GM21825 (cell line): ENCODE measurements around the gene SLC28A3.

Source experiments
- ATAC-seq: cut with Tn5 transposase; IDR thresholded peaks from one replicate; pipeline ENCODE4 v1.9.1; 2021; ENCODE audit warnings: mild to moderate bottlenecking, moderate library complexity; ENCODE audit not compliant: unreplicated experiment

SLC28A3 gene

GRCh38 chr9:84251921-84252320 is 88.6 kb downstream of the SLC28A3 start:
- ATAC-seq = no peak

DNA sequence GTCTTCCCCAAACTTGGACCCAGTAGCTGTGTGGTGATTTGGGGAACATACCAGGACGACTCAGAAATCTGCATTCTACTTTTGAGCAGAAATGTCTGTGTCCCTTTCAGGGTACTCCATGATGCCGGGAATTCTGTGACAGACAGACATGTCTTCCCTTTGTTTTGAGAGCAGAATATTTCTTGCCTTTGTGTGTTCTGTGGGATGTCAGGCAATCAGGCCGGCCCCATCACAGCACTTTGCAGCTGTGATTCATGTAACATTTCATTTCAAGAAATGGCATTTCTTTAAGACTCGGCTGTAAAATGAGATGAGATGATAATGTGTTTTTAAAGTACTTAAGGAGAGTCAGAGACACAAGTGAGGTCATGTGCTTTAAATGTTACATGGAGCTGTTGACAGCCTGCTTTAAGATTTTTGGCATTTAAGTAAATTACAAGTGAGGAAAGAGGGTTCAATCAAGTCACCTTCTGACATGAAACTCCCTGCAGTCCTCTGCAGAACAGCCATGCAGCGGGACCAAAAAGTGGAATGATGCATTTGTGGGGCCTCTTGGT is 98.7 kb downstream of the SLC28A3 start:
- ATAC-seq = no peak

- ATAC-seq = no peak
These were observed 101.2 kb downstream of the SLC28A3 start for GRCh38 chr9:84239343-84239742.

GRCh38 chr9:84238652-84239051 is 101.9 kb downstream of the SLC28A3 start:
- no peak for ATAC-seq

- ATAC-seq = no peak
These were observed 105.0 kb downstream of the SLC28A3 start for GRCh38 chr9:84235511-84235910.

DNA sequence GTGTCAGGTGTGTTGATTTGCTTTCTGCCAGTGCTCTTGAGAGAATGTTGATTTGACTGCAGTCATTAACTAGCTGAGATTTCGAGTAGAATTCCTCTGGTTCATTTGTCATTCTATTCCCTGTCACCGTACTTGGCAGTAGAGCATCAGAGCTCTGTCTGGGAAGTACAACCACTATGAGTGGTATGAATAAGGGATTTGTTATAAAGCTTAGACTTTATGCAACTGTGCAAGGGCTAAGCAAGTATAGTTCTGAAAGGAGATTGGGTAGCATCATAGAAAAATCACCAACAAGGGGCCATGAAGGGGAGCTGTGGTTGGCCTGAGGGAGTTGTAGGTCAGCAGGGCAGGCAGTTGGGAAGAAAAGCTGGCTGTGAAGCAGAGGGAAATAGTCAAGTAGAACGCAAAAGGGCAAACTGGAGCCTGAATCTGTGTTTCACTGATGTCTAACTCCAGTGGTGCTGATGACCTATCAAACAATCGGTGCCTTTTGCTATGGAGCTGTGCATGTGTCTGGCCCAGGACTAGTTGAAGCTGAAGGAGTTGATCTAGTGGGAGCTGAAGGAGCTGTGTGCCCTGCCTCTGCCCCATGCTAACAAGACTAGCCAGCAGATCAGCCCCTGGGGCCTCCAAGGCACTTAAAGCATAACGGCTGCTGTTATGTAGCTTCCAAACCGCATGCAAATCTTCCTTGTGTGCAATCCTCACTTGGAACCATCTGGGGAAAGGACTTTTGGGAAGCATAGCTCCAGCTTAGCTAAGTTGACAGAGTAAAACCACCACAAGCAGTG is 110.0 kb downstream of the SLC28A3 start:
- no peak for ATAC-seq

GRCh38 chr9:84229191-84229590 is 111.4 kb downstream of the SLC28A3 start:
- ATAC-seq = no peak

DNA sequence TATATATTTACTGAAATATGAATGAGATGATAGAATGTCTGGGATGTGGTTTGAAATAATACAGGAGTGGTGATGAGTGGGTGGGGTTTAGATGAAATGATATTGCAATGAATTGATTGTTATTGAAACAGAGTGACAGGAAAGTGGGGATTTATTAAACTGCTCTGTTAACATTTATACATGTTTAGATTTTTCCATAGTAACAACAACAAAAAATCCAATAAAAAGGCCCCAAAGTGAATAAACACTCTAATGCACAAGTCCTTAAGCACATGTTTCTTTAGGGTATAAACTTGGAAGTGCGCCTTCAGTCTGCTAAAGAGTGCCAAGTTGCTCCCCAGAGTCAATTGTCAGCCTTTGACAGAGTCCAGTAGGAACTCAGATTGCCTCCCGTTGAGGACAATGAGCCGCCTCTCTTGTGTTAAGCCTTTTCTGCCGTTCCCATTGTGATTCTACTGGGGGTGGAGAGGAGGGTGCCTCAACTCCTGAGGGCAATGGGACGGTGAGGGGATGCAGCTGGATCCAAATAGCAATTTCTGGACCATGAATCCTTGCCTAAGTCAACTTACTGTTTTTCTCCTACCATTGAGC is 112.3 kb downstream of the SLC28A3 start:
- no peak for ATAC-seq

GRCh38 chr9:84226126-84226525 is 114.4 kb downstream of the SLC28A3 start:
- ATAC-seq = no peak
